ENCODE measurements around the gene LYZ.

The LYZ gene

DNA sequence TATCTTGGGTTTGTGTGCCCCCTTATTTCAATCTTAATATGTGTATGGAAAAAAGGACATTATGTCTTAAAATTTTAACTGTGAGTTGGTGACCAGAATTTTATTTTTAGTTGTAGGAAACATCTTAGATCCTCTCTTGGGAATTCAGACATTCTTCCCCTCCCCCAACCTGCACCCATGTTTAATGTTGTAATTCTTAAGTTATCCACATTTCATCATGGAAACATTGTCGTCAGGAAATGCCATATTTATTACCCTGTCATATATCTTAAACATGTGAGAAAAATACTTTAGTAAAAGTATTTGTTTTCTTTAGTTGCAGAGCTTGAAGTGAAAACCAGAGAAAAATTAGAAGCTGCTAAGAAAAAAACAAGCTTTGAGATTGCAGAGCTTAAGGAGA is 41.6 kb downstream of the LYZ start:
- DNase-seq, result peak; percentile 85

- DNase-seq, result peak; percentile 65
These were observed 44.2 kb downstream of the LYZ start for GRCh38 chr12:69392179-69392928.

DNA sequence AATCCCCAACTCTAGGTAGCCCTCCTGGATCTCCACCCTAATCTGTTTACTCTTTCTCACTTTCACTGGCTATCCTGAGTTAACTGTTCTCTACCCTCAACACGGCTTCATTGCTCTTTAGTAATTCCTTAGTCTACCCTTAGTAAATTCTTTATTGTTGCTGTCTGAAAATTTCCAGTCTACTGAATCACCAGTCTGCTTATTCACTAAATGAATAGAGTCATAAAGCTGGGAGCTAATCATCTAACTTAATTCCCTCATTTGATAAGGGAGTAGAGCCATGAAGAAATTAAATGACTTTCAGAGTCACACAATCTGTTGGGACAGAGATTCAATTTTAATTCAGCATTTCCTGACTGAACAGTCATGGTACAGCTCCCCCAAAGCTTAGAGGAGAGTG is 47.9 kb downstream of the LYZ start:
- DNase-seq, result no peak

GRCh38 chr12:69396963-69397362 is 48.8 kb downstream of the LYZ start:
- DNase-seq, result no peak

GRCh38 chr12:69397978-69398377 is 49.8 kb downstream of the LYZ start:
- no peak for DNase-seq

DNA sequence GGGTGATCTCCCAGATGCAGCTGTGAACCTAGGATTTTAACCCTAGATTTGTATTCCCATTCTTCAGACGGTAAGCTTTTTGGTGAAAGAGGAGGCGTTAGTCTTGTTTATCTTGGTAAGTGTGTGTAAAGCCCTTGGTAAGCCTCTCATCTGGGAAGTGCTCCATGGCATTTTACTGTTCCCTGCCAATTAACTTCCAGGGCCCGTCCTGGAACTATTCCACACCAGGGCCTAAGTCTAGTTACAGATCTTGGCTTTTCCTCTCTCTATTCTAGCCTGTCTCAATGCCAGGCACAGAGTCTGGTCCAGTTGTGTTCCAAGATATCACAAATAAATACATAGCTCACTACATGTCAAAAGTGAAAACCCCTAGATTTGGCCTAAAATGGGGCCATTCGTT is 53.8 kb downstream of the LYZ start:
- DNase-seq, result no peak
